Activated naive CD4-positive, alpha-beta T cell treated with anti-CD3 and anti-CD28 coated beads, Interleukin-2, amount 10 ng/mL, durations not matched to agents 7 days and 5 days (primary cell): ENCODE results near the gene LGALS7B.
"Not testable (repeated sequence)": the region's sequence is repeated elsewhere in the genome, so short reads cannot be mapped to it uniquely, and the experiment has no call there.

Experiments used
- CTCF ChIA-PET: fragments of 350-600 bp; sonication (Branson Sonifier 250); formaldehyde crosslinking; loops from one replicate; lab custom pipeline; 2021; ENCODE audit warnings: antibody characterized with exemption; lab: Charles Lee
- DNase-seq: peaks from one replicate; pipeline ENCODE4 v3.0.0-alpha.2; 2020
- H3K27ac Mint-ChIP-seq: one replicate; pipeline ENCODE4 v1.8.0; 2021; ENCODE audit warnings: mild to moderate bottlenecking, moderate library complexity, mixed read lengths
- H3K27me3 Mint-ChIP-seq: one replicate; pipeline ENCODE4 v1.8.0; 2021; ENCODE audit warnings: mild to moderate bottlenecking, mixed read lengths
- H3K36me3 Mint-ChIP-seq: one replicate; pipeline ENCODE4 v1.8.0; 2021; ENCODE audit warnings: mixed read lengths
- H3K4me1 Mint-ChIP-seq: one replicate; pipeline ENCODE4 v1.8.0; 2021; ENCODE audit warnings: mixed read lengths
- H3K4me3 Mint-ChIP-seq: one replicate; pipeline ENCODE4 v1.8.0; 2021; ENCODE audit warnings: mild to moderate bottlenecking, moderate library complexity, mixed read lengths
- H3K9me3 Mint-ChIP-seq: one replicate; pipeline ENCODE4 v1.8.0; 2021; ENCODE audit warnings: mixed read lengths

Gene LGALS7B

GRCh38 chr19:38760805-38761517 is 28.0 kb upstream of the LGALS7B start:
- H3K9me3 Mint-ChIP-seq, H3K4me3 Mint-ChIP-seq, H3K4me1 Mint-ChIP-seq, H3K27ac Mint-ChIP-seq, H3K36me3 Mint-ChIP-seq, DNase-seq: not testable (repeated sequence)
- CTCF ChIA-PET, result interaction anchor here (0.8 to 1.0 kb wide), 2 partner anchors 9 to 26 kb away, joined by 3 read pairs; no protein-coding TSS in a partner anchor
- peaks cover 20% of the 10 kb centered on the region for H3K27me3 Mint-ChIP-seq

DNA sequence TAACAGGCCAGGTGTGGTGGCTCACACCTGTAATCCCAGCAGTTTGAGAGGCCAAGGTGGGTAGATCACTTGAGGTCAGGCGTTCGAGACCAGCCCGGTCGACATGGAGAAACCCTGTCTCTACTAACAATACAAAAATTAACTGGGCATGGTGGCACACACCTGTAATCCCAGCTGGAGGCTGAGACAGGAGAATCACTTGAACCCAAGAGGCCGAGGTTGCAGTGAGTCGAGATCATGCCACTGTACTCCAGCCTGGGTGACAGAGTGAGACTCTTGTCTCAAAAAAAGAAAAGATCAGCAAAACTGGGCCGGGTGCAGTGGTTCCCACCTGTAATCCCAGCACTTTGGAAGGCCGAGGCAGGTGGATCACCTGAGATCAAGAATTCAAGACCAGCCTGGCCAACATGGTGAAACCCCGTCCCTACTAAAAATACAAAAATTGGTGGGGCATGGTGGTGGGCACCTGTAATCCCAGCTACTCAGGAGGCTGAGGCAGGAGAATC is 27.1 kb upstream of the LGALS7B start:
- H3K4me1 Mint-ChIP-seq, H3K27ac Mint-ChIP-seq, H3K9me3 Mint-ChIP-seq, H3K4me3 Mint-ChIP-seq, H3K36me3 Mint-ChIP-seq, DNase-seq: not testable (repeated sequence)
- H3K27me3 Mint-ChIP-seq, result peaks cover 20% of the 10 kb centered on the region
- CTCF ChIA-PET, result interaction anchor here (0.8 kb wide), 1 partner anchor 27 kb away, joined by 3 read pairs; no protein-coding TSS in a partner anchor

GRCh38 chr19:38763795-38764220 is 25.2 kb upstream of the LGALS7B start:
- Mint-ChIP-seq H3K36me3 (no peaks in the 10 kb centered on the region), H3K4me3 (no peak overlapping the region), H3K4me1 (peaks cover 2% of the 10 kb centered on the region), H3K27ac (no peak overlapping the region), H3K27me3 (peaks cover 20% of the 10 kb centered on the region), H3K9me3 (no peaks in the 10 kb centered on the region)
- DNase-seq, result no peak
- CTCF ChIA-PET, result no interaction called here

GRCh38 chr19:38765214-38765613 is 23.8 kb upstream of the LGALS7B start:
- H3K4me3 Mint-ChIP-seq, result no peak overlapping the region
- CTCF ChIA-PET, result no interaction called here
- DNase-seq, result no peak
- H3K27ac Mint-ChIP-seq, result no peak overlapping the region
- peaks cover 10% of the 10 kb centered on the region for H3K4me1 Mint-ChIP-seq
- H3K27me3 Mint-ChIP-seq, result peaks cover 15% of the 10 kb centered on the region
- no peaks in the 10 kb centered on the region for H3K36me3 Mint-ChIP-seq
- no peaks in the 10 kb centered on the region for H3K9me3 Mint-ChIP-seq

DNA sequence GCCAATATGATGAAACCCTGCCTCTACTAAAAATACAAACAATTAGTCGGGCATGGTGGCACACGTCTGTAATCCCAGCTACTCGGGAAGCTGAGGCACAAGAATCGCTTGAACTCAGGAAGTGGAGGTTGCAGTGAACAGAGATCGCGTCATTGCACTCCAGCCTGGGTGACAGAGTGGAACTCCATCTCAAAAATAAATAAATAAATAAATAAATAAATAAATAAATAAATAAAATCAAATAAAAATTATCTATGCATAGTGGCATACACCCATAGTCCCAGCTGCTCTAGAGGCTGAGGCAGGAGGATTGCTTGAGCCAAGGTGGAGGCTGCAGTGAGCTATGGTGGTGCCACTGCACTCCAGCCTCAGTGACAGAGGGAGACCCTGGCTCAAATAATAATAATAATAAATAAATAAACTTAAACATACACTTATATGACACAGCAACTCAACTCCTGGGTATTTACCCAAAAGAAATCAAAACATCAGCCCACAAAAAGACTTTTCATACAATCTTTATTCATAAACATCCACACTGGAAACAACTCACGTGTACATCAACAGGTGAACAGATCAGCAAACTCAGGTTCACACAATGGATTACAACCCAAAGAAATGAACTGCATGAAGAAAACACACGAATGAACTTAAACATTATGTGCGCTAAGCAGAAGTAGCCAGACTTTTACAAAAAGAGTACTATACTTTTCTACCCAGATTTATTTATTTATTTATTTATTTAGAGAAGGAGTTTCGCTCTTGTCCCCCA is 22.5 kb upstream of the LGALS7B start:
- Mint-ChIP-seq H3K9me3 (no peaks in the 10 kb centered on the region), H3K27ac (no peak overlapping the region), H3K27me3 (peaks cover 11% of the 10 kb centered on the region), H3K4me1 (peaks cover 10% of the 10 kb centered on the region), H3K4me3 (no peak overlapping the region), H3K36me3 (no peaks in the 10 kb centered on the region)
- no peak for DNase-seq
- CTCF ChIA-PET, result no interaction called here

- no peaks in the 10 kb centered on the region for H3K9me3 Mint-ChIP-seq
- peak; percentile 93 for DNase-seq
- CTCF ChIA-PET, result interaction anchor here (0.7 to 1.5 kb wide), 12 partner anchors 9 to 186 kb away, joined by 3 to 5 read pairs (median 4); partner anchors contain the start of genes LGALS7B, MRPS12 and NFKBIB
- peak overlapping the region; percentile 48 for H3K4me3 Mint-ChIP-seq
- peaks cover 10% of the 10 kb centered on the region for H3K4me1 Mint-ChIP-seq
- peaks cover 14% of the 10 kb centered on the region for H3K27me3 Mint-ChIP-seq
- peak overlapping the region; percentile 67 for H3K27ac Mint-ChIP-seq
- H3K36me3 Mint-ChIP-seq, result no peaks in the 10 kb centered on the region
Observed at GRCh38 chr19:38769635-38770211, 19.3 kb upstream of the LGALS7B start.

GRCh38 chr19:38770228-38770948 is 18.6 kb upstream of the LGALS7B start:
- not testable (repeated sequence) for DNase-seq, H3K36me3 Mint-ChIP-seq, H3K4me3 Mint-ChIP-seq, H3K27ac Mint-ChIP-seq, H3K9me3 Mint-ChIP-seq
- CTCF ChIA-PET, result interaction anchor here (1.0 to 1.5 kb wide), 7 partner anchors 18 to 161 kb away, joined by 3 to 5 read pairs (median 4); partner anchors contain the start of genes LGALS7B, MRPS12 and NFKBIB
- H3K27me3 Mint-ChIP-seq, result peaks cover 14% of the 10 kb centered on the region
- H3K4me1 Mint-ChIP-seq, result peaks cover 11% of the 10 kb centered on the region

DNA sequence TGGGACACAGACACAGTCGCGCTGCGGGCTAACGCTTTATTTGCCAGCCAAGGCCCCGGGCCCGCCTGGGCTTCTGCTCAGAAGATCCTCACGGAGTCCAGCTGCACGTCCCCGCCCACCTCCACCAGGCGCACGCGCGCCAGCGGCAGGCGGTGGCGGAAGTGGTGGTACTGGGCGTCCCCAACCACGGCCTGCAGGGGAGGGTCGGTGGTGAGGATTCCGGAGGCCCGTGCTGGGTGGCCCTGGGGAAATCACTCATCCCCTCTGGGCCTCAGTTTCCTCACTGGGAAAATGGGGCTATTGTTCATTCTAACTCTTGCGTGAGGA is 18.1 kb upstream of the LGALS7B start:
- Mint-ChIP-seq H3K27me3 (peaks cover 14% of the 10 kb centered on the region), H3K4me1 (peaks cover 12% of the 10 kb centered on the region)
- H3K36me3 Mint-ChIP-seq, CTCF ChIA-PET, H3K4me3 Mint-ChIP-seq, H3K27ac Mint-ChIP-seq, H3K9me3 Mint-ChIP-seq, DNase-seq: not testable (repeated sequence)

DNA sequence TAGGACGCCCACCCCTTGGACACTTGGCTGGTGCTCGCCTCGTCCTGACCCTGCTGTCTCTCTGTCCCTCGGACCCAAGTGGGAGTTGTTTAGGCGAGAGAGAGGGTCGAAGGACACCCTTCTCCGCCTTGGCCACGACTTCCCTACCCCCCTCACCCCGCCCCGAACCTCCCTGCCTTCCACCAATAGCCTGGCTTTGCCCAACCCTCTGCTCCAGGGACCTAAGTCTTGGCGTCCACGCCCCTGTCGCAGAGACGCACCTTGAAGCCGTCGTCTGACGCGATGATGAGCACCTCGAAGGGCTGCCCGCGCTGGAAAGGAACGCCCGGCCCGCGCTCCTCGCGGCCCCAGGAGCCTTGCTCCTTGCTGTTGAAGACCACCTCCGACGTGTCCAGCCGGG is 17.4 kb upstream of the LGALS7B start:
- CTCF ChIA-PET, H3K4me3 Mint-ChIP-seq, H3K9me3 Mint-ChIP-seq, DNase-seq, H3K36me3 Mint-ChIP-seq, H3K27ac Mint-ChIP-seq: not testable (repeated sequence)
- peaks cover 12% of the 10 kb centered on the region for H3K4me1 Mint-ChIP-seq
- peaks cover 14% of the 10 kb centered on the region for H3K27me3 Mint-ChIP-seq

GRCh38 chr19:38773469-38774177 is 15.4 kb upstream of the LGALS7B start, which contains the start of gene LGALS7:
TSS of gene LGALS7 (minus strand) at chr19:38773517. CDS start at chr19:38773492, 25 bp downstream.
- peaks cover 20% of the 10 kb centered on the region for H3K27me3 Mint-ChIP-seq
- no peak within 1 kb of the TSS for H3K4me3 Mint-ChIP-seq
- H3K9me3 Mint-ChIP-seq, result no peaks in the 10 kb centered on the region
- DNase-seq, result no peak
- H3K27ac Mint-ChIP-seq, result no peak within 1 kb of the TSS
- no peaks in the 10 kb centered on the region for H3K36me3 Mint-ChIP-seq
- CTCF ChIA-PET, result no interaction called here
- H3K4me1 Mint-ChIP-seq, result peaks cover 12% of the 10 kb centered on the region

GRCh38 chr19:38774181-38774950 is 14.6 kb upstream of the LGALS7B start:
- Mint-ChIP-seq H3K27ac (no peak overlapping the region), H3K4me1 (peaks cover 6% of the 10 kb centered on the region), H3K4me3 (no peak overlapping the region), H3K9me3 (no peaks in the 10 kb centered on the region), H3K27me3 (peaks cover 27% of the 10 kb centered on the region), H3K36me3 (no peaks in the 10 kb centered on the region)
- DNase-seq, result no peak
- CTCF ChIA-PET, result no interaction called here

- peaks cover 59% of the 10 kb centered on the region for H3K27me3 Mint-ChIP-seq
- peaks cover 2% of the 10 kb centered on the region for H3K4me1 Mint-ChIP-seq
- no peaks in the 10 kb centered on the region for H3K36me3 Mint-ChIP-seq
- H3K27ac Mint-ChIP-seq, result no peak overlapping the region
- H3K4me3 Mint-ChIP-seq, result no peak overlapping the region
- CTCF ChIA-PET, result no interaction called here
- DNase-seq, result no peak
- no peaks in the 10 kb centered on the region for H3K9me3 Mint-ChIP-seq
Observed at GRCh38 chr19:38778733-38779132, 10.3 kb upstream of the LGALS7B start.

- CTCF ChIA-PET, result no interaction called here
- Mint-ChIP-seq H3K27ac (no peak overlapping the region), H3K36me3 (no peaks in the 10 kb centered on the region), H3K9me3 (no peaks in the 10 kb centered on the region), H3K27me3 (peaks cover 54% of the 10 kb centered on the region), H3K4me3 (no peak overlapping the region), H3K4me1 (peaks cover under 1% of the 10 kb centered on the region)
- DNase-seq, result no peak
Observed at GRCh38 chr19:38780443-38780842, 8.6 kb upstream of the LGALS7B start.
